ENCODE measurements around the gene SMIM45.

The SMIM45 gene

GRCh38 chr22:41969110-41969646 is 17.2 kb downstream of the SMIM45 start, which contains the start of gene SEPTIN3:
TSS of gene SEPTIN3 (plus strand) at chr22:41969443. CDS start at chr22:41971493, 2,050 bp downstream.
- DNase-seq (ENCODE audit: low spot score): no peak

- DNase-seq (ENCODE audit: low spot score): no peak
Measured at GRCh38 chr22:41970601-41971000, 18.7 kb downstream of the SMIM45 start.

- no peak for DNase-seq (ENCODE audit: low spot score)
Measured at GRCh38 chr22:41971431-41971830, 19.5 kb downstream of the SMIM45 start.

GRCh38 chr22:41974691-41975290 is 22.8 kb downstream of the SMIM45 start:
- no peak for DNase-seq (ENCODE audit: low spot score)

- DNase-seq (ENCODE audit: low spot score): no peak
Measured at GRCh38 chr22:41975299-41976069, 23.5 kb downstream of the SMIM45 start.

GRCh38 chr22:41976070-41976901 is 24.3 kb downstream of the SMIM45 start:
- DNase-seq (ENCODE audit: low spot score): peak; percentile 76

GRCh38 chr22:41976961-41977566 is 25.1 kb downstream of the SMIM45 start:
- no peak for DNase-seq (ENCODE audit: low spot score)

GRCh38 chr22:41978732-41979131 is 26.8 kb downstream of the SMIM45 start:
- DNase-seq (ENCODE audit: low spot score): no peak

- no peak for DNase-seq (ENCODE audit: low spot score)
Measured at GRCh38 chr22:41979423-41980250, 27.7 kb downstream of the SMIM45 start.

- DNase-seq (ENCODE audit: low spot score): no peak
Measured at GRCh38 chr22:41982865-41983264, 30.9 kb downstream of the SMIM45 start.

GRCh38 chr22:41983513-41984405 is 31.8 kb downstream of the SMIM45 start:
- DNase-seq (ENCODE audit: low spot score): no peak

GRCh38 chr22:41987276-41987675 is 35.3 kb downstream of the SMIM45 start:
- DNase-seq (ENCODE audit: low spot score): no peak

GRCh38 chr22:41989246-41989645 is 37.3 kb downstream of the SMIM45 start:
- DNase-seq (ENCODE audit: low spot score): no peak

GRCh38 chr22:41991111-41991510 is 39.2 kb downstream of the SMIM45 start:
- no peak for DNase-seq (ENCODE audit: low spot score)

GRCh38 chr22:41992496-41992895 is 40.5 kb downstream of the SMIM45 start:
- no peak for DNase-seq (ENCODE audit: low spot score)

GRCh38 chr22:41995211-41995610 is 43.3 kb downstream of the SMIM45 start:
- no peak for DNase-seq (ENCODE audit: low spot score)

GRCh38 chr22:41996826-41997225 is 44.9 kb downstream of the SMIM45 start:
- no peak for DNase-seq (ENCODE audit: low spot score)

GRCh38 chr22:41998361-41999261 is 46.7 kb downstream of the SMIM45 start, which contains the start of gene WBP2NL:
TSS of gene WBP2NL (plus strand) at chr22:41998788. CDS start at chr22:41998819, 31 bp downstream.
- peak; percentile 98 for DNase-seq (ENCODE audit: low spot score)

GRCh38 chr22:42000466-42000865 is 48.5 kb downstream of the SMIM45 start:
- DNase-seq (ENCODE audit: low spot score): no peak

Data from germinal center (tissue), 1 donor.